Endothelial cell of umbilical vein (primary cell): Measurements from ENCODE around the gene CDC23. TPM values are rescaled to one million over a fixed set of nuclear protein-coding genes. Genes with fewer than 3 reads are reported as not detected.
A peak's percentile ranks its signal among the peaks of the same experiment; 100 is the strongest.
"Not testable (repeated sequence)": the region's sequence is repeated elsewhere in the genome, so short reads cannot be mapped to it uniquely, and the experiment has no call there.

Experiments used
- BruUV-seq: library from RNA; stranded (reverse); fragments of 400-500 nt; replicated peaks from 2 replicates; lab custom pipeline; 2021; lab: Mats Ljungman, UMichigan
- CTCF ChIA-PET: fragments of 300-600, 350-600 bp; sonication (Branson Sonifier 250); formaldehyde crosslinking; loops from one replicate; lab custom pipeline; 2021; ENCODE audit warnings: antibody characterized with exemption, inconsistent platforms; lab: Charles Lee
- POLR2A ChIA-PET: fragments of 300-600, 350-600 bp; sonication (Branson Sonifier 250); formaldehyde crosslinking; loops from one replicate; lab custom pipeline; 2021; ENCODE audit warnings: antibody characterized with exemption, inconsistent platforms; lab: Charles Lee
- DNase-seq: peaks from one replicate; pipeline ENCODE4 v3.0.0-alpha.2; 2011; ENCODE audit warnings: low read depth, low spot score
- FAIRE-seq: peaks from 2 replicates; lab custom pipeline; 2011; peaks lifted over from hg19 to GRCh38; lab: Jason Lieb, UNC
- H2AFZ ChIP-seq: 2 replicates; pipeline ENCODE4 v1.6.0; 2012; ENCODE audit warnings: low read depth, low read length, control low read depth, inconsistent platforms
- H3K27ac ChIP-seq: 2 replicates; pipeline ENCODE4 v1.5.1; 2011; ENCODE audit warnings: low read depth, mild to moderate bottlenecking, control low read depth, low read length, moderate library complexity; ENCODE audit not compliant: insufficient read depth
- H3K27me3 ChIP-seq, 2 experiments: 2 replicates each; pipeline versions ENCODE4 v1.6.0 to v1.6.1; 2011; ENCODE audit warnings: low read length in 2 of 2, mixed read lengths in 1 of 2; ENCODE audit not compliant: control insufficient read depth in 2 of 2, insufficient read depth in 2 of 2
- H3K36me3 ChIP-seq, 2 experiments: 2 replicates in 1 of 2; 3 replicates in 1 of 2; pipeline ENCODE4 v1.5.1; 2011; ENCODE audit warnings: low read length in 2 of 2, mild to moderate bottlenecking in 1 of 2, moderate library complexity in 1 of 2; ENCODE audit not compliant: control insufficient read depth in 2 of 2, insufficient read depth in 2 of 2; ENCODE audit errors: extremely low read depth in 1 of 2
- H3K4me1 ChIP-seq: 3 replicates; pipeline ENCODE4 v1.5.1; 2011; ENCODE audit warnings: mild to moderate bottlenecking, low read length; ENCODE audit not compliant: control insufficient read depth, insufficient read depth; ENCODE audit errors: extremely low read depth
- H3K4me2 ChIP-seq: 2 replicates; pipeline ENCODE4 v1.6.1; 2011; ENCODE audit warnings: low read length, control low read depth, mixed read lengths; ENCODE audit not compliant: insufficient read depth
- H3K4me3 ChIP-seq, 3 experiments: fragments of 200-600 bp in 1 of 3; sonication (generic), shearing (Covaris generic) in 1 of 3; replicated peaks in 1 of 3; 2 replicates each; pipeline ENCODE4 v1.5.1; 2011 to 2016; ENCODE audit warnings: control low read depth in 3 of 3, low read length in 3 of 3, mild to moderate bottlenecking in 2 of 3, inconsistent platforms in 1 of 3, low read depth in 1 of 3, moderate library complexity in 1 of 3; ENCODE audit not compliant: insufficient read depth in 1 of 3
- H3K79me2 ChIP-seq: 2 replicates; pipeline ENCODE4 v1.6.0; 2012; ENCODE audit warnings: low read length, inconsistent platforms; ENCODE audit not compliant: control insufficient read depth, insufficient read depth
- H3K9ac ChIP-seq: replicated peaks from 2 replicates; pipeline ENCODE3; 2011; ENCODE audit warnings: low read length, control low read depth; ENCODE audit not compliant: insufficient read depth; ENCODE audit errors: extremely low read depth
- H3K9me1 ChIP-seq: replicated peaks from 3 replicates; pipeline ENCODE4 v1.6.0; 2011; ENCODE audit warnings: mild to moderate bottlenecking, low read length; ENCODE audit not compliant: control insufficient read depth, insufficient read depth; ENCODE audit errors: extremely low read depth
- H3K9me3 ChIP-seq: replicated peaks from 2 replicates; pipeline ENCODE4 v1.5.1; 2012; ENCODE audit warnings: low read length, inconsistent platforms; ENCODE audit not compliant: control insufficient read depth, insufficient read depth
- H4K20me1 ChIP-seq: replicated peaks from 2 replicates; pipeline ENCODE3; 2011; ENCODE audit warnings: mild to moderate bottlenecking, low read length; ENCODE audit not compliant: control insufficient read depth, insufficient read depth; ENCODE audit errors: extremely low read depth
- CTCF ChIP-seq, 2 donors: IDR thresholded peaks; 1 replicate in 1 of 2; 2 replicates in 1 of 2; pipeline ENCODE4 v1.5.1; 2011; ENCODE audit warnings: low read length in 2 of 2, mild to moderate bottlenecking in 2 of 2, moderate library complexity in 2 of 2, control low read depth in 1 of 2, inconsistent platforms in 1 of 2, low read depth in 1 of 2; ENCODE audit not compliant: insufficient read depth in 1 of 2; ENCODE audit errors: extremely low read depth in 1 of 2
- FOS ChIP-seq: IDR thresholded peaks from 2 replicates; pipeline ENCODE4 v1.6.1; 2011; ENCODE audit warnings: mild to moderate bottlenecking, low read length, moderate library complexity, borderline replicate concordance; ENCODE audit not compliant: insufficient read depth
- JUN ChIP-seq: IDR thresholded peaks from 2 replicates; pipeline ENCODE4 v1.6.1; 2011; ENCODE audit warnings: borderline replicate concordance, low read depth; ENCODE audit not compliant: insufficient read length, insufficient read depth
- MAX ChIP-seq: IDR thresholded peaks from 2 replicates; pipeline ENCODE4 v1.6.1; 2011; ENCODE audit not compliant: insufficient read depth, insufficient read length
- MYC ChIP-seq: IDR thresholded peaks from one replicate; pipeline ENCODE4 v1.6.1; 2011; ENCODE audit warnings: mild to moderate bottlenecking, low read depth, low read length
- dilution Hi-C: fragments of 300-500 bp; cut with MboI; formaldehyde crosslinking; loops from one replicate; pipeline ENCODE4 v1.15.0; 2019; ENCODE audit warnings: low sequenced_read_pairs; ENCODE audit not compliant: extremely low pct_ligation_motif_present
- intact Hi-C: fragments of 100-400 bp; cut with micrococcal nuclease; formaldehyde crosslinking; loops from one replicate; pipeline ENCODE4 v1.10.0; 2022
- polyA plus RNA-seq, 4 experiments: library from polyadenylated mRNA; depleted of rRNA in 3 of 4; stranded (reverse) in 3 of 4; unstranded in 1 of 4; fragments of >200 nt; gene quantifications; 2 replicates each; pipeline versions ENCODE4 v1.2.1 to v1.2.3, GENCODE V29; 2011 to 2012; ENCODE audit warnings: missing spikeins in 1 of 4
- total RNA-seq: library from RNA; stranded (reverse); gene quantifications from 2 replicates; pipeline ENCODE4 v1.2.3, GENCODE V29; 2021

The CDC23 gene
- total and polyA plus RNA-seq, 2 donors (not counting 3 experiments of a cell fraction or from before 2014, with no cell fraction given) = 28.5 to 41.2 TPM

- no peaks in the 10 kb centered on the region for H3K9me1 ChIP-seq
- dilution Hi-C loops = no loop called here
- TF ChIP-seq MAX = no peak
- TF ChIP-seq JUN = no peak
- no peak for TF ChIP-seq MYC
- ChIA-PET CTCF (interaction anchor here (1.2 kb wide), 1 partner anchor 16 kb away, joined by 6 read pairs; no protein-coding TSS in a partner anchor), POLR2A (no interaction called here)
- H3K79me2 ChIP-seq = no peaks in the 10 kb centered on the region
- BruUV-seq = no TSS peak
- no peak overlapping the region for H3K4me3 ChIP-seq
- peaks cover 9% of the 10 kb centered on the region for H3K4me1 ChIP-seq
- DNase-seq = no peak
- H3K36me3 ChIP-seq = no peaks in the 10 kb centered on the region
- no peak for FAIRE-seq
- no peak overlapping the region for H3K27ac ChIP-seq
- intact Hi-C loops = no loop called here
- no peaks in the 10 kb centered on the region for H4K20me1 ChIP-seq
- no peak overlapping the region for H3K9ac ChIP-seq
- no peaks in the 10 kb centered on the region for H3K9me3 ChIP-seq
- no peak overlapping the region for H3K4me2 ChIP-seq
- H3K27me3 ChIP-seq = no peaks in the 10 kb centered on the region
- H2AFZ ChIP-seq = no peak overlapping the region
These were observed 63.6 kb downstream of the CDC23 start for GRCh38 chr5:138149530-138149929.

GRCh38 chr5:138148811-138149210 is 64.3 kb downstream of the CDC23 start:
- Histone ChIP-seq H3K9me3 (no peaks in the 10 kb centered on the region), H3K27ac (no peak overlapping the region), H3K4me2 (no peak overlapping the region), H3K9ac (no peak overlapping the region), H3K9me1 (no peaks in the 10 kb centered on the region), H3K36me3 (no peaks in the 10 kb centered on the region), H2AFZ (peak overlapping the region; percentile 25), H3K79me2 (no peaks in the 10 kb centered on the region), H3K27me3 (no peaks in the 10 kb centered on the region), H3K4me1 (peaks cover 9% of the 10 kb centered on the region), H4K20me1 (no peaks in the 10 kb centered on the region), H3K4me3 (no peak overlapping the region)
- POLR2A ChIA-PET = no interaction called here
- TF ChIP-seq MAX (no peak), JUN (peak; percentile 42), FOS (peak; percentile 73), CTCF (IDR thresholded peaks at IDR 0.05; ENCODE audit: extremely low read depth in 1 of 2, insufficient read depth in 1 of 2, low read depth in 1 of 2, low read length in 2 of 2) (no peak)
- no TSS peak for BruUV-seq
- DNase-seq (peak; percentile 66), FAIRE-seq (peak; percentile 96)
- CTCF ChIA-PET = interaction anchor here (1.0 to 1.2 kb wide), 2 partner anchors 16 to 113 kb away, joined by 5 to 6 read pairs; no protein-coding TSS in a partner anchor
- dilution Hi-C loops = no loop called here
- intact Hi-C loops = no loop called here

- H3K27me3 ChIP-seq, POLR2A ChIA-PET, DNase-seq, BruUV-seq, H3K27ac ChIP-seq, dilution Hi-C loops, H3K4me1 ChIP-seq, H3K9me1 ChIP-seq, H2AFZ ChIP-seq, FAIRE-seq, H3K36me3 ChIP-seq, H3K9me3 ChIP-seq, H3K79me2 ChIP-seq, H3K4me3 ChIP-seq, intact Hi-C loops, H3K4me2 ChIP-seq, H3K9ac ChIP-seq, H4K20me1 ChIP-seq: not testable (repeated sequence)
- CTCF ChIA-PET = interaction anchor here (1.5 to 1.6 kb wide), 2 partner anchors 10 to 365 kb away, joined by 4 read pairs; no protein-coding TSS in a partner anchor
These were observed 69.5 kb downstream of the CDC23 start for GRCh38 chr5:138143578-138143977.
